GM21723 (cell line): ENCODE results near the gene LOX.

ENCODE experiments used
- ATAC-seq: cut with Tn5 transposase; IDR thresholded peaks from one replicate; pipeline ENCODE4 v1.9.1; 2021; ENCODE audit warnings: mild to moderate bottlenecking, moderate library complexity; ENCODE audit not compliant: unreplicated experiment

The LOX gene

DNA sequence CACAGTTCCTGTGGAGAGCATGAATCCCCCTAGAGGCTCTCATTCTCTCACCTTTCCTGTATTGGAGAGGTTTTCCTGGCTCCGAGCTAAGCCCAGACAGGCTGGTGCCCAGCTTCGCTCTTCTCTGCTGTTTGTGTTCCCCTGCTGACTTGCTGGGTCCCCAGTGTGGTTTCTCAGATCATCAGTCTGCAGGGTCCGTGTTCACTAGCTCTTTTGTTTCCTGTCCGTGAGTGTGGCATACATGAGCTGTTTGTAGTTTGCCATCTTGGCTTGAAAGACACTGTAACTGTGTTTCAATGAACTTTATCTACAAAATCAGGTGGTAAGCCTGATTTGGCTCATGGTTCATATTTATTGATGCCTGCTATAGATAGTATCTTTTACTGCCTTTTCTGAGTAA, 23.8 kb downstream of the LOX start:
- no peak for ATAC-seq

DNA sequence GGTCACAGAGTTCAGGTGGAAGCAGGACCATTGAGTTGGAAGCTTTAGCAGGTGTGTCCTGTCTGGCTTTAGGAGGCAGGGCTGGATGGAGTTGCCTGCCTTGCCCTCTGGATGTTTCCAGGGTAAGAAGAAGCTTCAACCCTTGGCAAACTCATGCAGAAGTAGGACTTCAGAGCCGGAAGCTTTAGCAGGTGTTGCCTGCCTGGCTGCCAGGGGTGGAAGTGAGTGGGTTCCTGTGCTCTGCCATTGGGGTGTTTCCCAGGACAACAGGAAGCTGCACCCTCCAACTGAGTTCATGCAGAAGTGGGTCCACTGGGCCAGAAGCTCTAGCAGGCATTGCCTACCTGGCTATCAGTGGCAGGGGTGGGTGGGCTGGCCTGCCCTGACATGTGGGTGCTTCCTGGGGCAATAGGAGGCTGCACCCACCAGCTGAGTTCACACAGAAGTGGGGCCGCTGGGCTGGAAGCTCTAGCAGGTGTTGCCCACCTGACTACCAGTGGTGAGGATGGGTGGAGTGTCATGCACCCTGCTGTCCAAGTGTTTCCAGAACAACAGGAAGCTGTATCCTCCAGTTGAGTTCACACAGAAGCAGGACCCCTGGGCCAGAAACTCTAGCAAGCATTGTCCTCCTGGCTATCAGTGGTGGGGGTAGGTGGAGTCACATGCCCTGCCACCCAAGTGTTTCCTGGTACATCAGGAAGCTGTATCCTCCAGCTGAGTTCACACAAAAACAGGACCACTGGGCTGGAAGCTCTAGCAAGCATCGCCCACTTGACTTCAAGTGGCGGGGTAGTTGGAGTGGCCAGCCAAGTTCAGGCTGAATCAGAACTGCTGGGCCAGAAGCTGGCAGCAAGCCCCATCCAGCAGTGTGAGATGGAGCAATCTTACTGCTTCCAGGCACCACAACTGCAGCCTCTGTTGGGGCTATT, 24.6 kb downstream of the LOX start:
- ATAC-seq, result no peak

DNA sequence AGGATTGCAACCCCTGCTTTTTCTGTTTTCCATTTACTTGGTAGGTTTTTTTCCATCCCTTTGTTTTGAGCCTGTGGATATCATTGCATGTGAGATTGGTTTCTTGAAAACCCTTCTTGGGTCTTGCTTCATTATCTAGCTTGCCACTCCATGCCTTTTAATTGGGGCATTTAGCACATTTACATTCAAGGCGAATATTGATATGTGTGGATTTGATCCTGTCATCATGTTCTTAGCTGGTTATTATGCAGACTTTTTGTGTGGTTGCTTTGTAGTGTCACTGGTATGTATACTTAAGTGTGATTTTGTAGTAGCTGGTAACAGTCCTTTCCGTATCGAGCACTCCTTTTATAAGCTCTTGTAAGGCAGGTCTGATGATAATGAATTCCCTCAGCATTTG, 26.5 kb downstream of the LOX start:
- no peak for ATAC-seq

DNA sequence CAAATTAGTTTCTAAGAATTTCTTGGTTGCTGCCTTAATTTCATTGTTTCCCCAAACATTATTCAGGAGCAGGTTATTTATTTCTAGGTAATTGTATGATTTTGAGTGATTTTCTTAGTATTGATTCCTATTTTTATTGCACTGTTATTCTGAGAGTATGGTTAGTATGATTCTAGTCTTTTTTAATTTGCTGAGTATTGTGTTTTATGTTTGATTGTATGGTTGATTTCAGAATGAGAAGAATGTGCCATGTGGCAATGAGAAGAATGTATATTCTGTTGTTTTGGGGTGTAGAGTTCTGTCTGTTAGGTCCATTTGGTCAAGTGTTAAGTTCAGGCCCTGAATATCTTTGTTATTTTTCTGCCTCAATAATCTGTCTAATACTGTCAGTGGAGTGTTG, 27.1 kb downstream of the LOX start:
- ATAC-seq, result no peak

DNA sequence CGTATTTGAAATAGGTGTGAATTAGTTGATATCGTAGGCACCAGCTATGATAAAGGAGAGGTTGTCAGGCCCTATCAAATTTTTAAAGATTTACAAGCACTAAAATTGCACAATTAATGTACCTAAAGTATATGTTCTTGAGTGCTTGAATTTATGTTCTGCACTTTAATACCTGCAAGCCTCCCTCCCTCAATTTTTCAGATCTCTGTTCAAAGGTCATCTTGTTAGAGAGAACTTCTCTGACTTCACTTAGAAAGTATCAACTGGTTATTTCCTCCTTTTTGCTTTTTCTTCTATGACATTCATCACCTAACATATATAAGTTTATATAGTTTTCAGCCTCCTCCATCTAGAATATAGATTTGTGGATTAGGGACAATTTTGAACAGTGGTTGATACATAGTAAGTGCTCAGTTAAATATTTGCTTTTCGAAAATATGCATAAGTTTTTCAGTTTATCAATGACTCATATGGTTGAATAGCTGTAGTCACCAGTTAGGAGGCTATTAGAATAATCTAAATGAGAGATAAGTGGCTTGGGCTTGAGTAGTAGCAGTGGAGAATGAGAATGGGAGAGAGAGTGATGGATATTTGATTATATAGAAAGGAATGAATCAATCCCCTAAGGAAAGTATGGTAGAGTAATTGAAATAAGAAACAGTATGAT, 37.3 kb downstream of the LOX start:
- no peak for ATAC-seq

DNA sequence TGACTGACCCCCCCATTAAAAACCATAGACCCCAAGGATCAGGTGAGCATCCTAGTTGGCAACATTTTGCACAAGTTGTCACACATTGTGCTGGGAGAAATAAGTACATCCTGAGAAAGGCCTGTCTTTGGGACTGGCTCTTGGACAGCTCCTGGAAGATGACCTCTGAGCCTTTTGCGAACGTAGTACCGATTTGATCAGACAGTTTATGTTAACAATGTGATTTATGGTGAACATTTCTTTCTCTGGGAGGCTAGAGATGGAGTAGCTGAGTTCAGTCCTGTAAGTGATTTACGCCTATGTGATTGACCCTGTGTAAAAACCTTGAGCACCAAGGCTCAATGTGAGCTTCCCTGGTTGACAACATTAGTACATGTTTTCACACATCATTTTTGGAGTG, 41.7 kb downstream of the LOX start:
- no peak for ATAC-seq

DNA sequence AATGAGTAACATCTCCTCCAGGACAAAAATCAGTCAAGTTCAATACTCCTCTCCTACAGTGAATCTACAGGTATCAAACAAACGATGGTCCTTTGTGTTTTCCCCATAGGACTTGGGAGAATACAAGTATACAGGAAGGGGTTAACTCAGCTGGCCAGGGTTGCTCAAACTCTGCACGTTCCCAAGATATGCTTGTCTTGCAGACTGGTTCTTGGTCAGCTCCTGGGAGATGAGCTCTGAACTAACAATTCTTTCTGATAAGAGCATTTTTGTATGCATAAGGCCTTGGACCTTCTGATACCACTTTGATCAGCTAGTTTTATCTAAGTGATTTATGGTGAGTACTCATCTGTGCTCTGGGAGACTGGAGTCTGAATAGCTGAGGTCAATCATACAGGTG, 42.1 kb downstream of the LOX start:
- no peak for ATAC-seq

DNA sequence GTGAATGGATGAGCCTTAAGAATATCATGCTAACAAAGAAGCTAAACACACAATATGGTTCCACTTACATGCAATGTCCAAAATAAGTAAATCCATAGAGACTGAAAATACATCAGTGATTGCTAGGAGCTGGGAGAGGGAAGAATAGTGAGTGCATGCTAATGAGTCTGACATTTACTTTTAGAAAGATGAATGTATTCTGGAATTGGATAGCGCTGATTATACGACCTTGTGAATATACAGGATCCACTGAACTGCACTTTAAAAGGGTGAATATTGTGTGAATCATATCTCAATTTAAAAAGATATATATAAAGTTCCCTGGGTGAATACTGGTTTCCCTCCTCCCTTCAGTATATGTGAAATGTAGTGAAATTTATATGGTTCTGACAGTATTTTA, 46.2 kb downstream of the LOX start:
- ATAC-seq, result no peak

DNA sequence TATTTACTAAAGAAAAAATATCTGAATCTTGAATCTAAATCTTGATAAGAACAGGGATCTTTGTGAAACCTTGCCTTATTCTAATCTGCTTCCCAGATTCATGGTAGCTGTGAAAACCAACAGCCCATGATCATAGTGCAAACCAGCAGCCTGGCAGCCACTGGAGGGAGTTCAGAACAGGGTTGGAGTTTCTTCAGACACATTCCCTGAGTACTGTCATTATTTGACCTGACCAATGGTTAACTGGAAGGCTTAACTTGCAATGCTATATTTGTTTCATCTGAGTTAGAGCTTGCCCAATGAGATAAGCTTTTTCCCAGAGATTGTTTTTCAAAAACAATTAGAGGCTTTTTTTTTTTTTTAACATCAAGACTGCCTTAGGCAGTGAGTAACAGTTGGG, 47.8 kb downstream of the LOX start:
- no peak for ATAC-seq

DNA sequence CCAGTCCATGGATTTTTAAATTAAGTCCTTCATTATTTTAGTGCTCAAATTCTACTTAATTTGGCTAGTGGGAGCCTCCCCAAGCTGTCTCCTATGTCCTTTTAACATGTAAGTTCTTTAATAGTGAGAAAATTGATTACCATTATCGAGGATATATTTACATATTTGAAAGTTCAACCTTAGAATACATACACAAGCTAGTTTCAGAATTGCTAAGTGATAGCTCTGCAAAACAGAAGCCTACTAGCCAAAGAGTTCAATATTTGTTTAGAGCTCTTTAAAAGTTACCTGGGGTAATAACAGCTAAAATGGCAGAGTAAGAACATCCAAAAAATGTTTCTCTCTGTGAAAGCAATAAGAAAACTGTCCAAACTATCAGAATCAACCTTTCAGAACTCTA, 48.2 kb downstream of the LOX start:
- no peak for ATAC-seq

DNA sequence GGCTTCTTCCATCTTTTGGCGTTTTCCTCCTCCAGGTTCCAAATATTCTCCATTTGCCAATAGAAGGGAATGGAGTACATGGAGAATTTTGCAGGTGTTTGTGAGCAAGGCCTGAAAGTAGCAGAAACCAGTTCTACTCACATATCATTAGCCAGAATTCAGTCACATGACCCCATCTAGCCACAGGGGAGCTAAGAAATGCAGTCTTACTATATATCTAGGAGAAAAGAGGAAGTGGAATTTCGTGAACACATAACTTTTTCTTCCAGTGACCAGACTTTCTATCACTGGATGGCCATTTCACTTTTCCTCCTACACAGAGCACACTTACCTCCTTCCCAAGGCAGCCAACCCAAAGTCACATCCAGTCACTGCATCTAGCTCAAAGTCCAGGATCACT, 55.1 kb downstream of the LOX start:
- ATAC-seq, result no peak

DNA sequence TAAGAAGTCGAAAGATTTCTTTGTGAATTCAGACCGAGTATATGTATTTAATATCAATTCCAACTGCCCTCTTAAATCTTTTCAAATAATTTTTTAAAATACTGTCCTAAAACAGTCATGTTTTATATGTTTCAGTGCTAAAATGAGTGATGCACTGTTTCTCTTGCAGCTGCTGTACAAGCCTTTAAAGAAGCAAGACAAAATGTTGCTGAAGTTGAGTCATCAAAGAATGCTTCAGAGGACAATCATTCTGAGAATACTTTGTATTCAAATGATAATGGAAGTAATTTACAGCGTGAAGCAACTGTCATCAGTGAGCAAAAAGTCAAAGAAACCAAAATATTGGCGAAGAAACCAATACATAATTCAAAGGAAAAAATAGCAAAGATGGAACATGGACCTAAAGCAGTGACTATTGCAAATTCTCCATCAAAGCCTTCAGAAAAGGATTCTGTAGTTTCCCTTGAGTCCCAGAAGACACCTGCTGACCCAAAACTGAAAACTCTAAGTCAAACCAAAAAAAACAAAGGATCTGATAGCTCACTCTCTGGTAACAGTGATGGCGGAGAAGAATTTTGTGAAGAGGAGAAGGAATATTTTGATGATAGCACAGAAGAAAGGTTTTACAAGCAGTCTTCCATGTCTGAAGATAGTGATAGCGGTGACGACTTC, 58.0 kb downstream of the LOX start:
- no peak for ATAC-seq

DNA sequence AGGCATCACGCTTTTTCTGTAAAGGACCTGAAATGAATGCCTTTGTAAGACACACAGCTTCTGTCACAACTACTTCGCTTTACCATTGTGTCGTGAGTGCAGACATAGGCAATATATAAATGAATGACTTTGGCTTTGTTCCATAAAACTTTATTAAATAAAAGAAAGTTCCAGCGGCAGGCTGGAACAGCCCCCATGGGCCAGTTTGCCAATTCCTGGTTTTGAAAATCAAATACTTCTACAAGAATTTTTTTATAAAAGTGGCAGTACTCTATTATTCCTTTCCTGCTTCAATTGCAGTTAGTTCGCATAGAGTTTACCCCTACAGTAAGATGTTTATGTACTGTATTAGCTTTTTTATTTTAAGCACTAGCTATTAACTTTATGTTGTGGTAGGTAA, 62.6 kb downstream of the LOX start:
- ATAC-seq, result no peak

DNA sequence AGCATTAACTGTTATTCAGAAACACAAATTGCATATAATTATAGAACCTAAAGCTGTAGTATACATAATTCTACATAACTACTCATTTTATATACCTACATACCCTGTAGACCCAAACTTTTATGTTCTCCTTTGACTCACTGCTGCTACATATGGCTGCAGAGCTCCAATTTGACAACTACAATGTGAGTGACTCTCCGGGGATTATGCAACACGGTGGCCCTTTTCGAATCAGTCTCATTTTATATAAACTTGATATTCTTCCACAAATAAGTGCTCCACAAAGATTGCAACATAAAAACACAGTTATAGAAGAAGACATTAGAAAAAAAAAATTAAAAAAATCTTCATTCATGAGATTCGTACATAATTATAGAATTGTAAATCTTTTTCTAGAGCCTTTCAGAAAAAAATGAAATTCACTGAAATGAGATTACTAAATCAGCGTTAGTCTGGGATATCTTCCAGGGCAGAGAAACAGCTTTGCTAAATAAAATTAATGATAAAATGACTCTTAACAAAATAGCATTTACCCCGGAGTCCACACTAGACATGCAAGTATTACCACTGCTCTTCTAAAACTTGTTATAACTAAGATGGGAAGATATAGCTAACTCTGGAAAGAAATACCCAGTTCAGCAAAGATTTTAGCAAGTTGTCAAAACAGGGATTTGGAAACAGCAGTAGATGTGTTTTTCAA, 63.7 kb downstream of the LOX start:
- ATAC-seq, result no peak
